HepG2 (cell line): ENCODE data around the gene CACNG1. TPM values are rescaled to one million over a fixed set of nuclear protein-coding genes. Genes with fewer than 3 reads are reported as not detected.

Experiments
- ATM ChIP-seq: fragments of 450-650 bp; IDR thresholded peaks from 2 replicates; pipeline ENCODE4 v1.7.1; 2017; ENCODE audit warnings: mild to moderate bottlenecking, borderline replicate concordance
- CC2D1A ChIP-seq: sonication (generic); formaldehyde crosslinking; IDR thresholded peaks from 2 replicates; pipeline ENCODE4 v1.8.1; 2023; ENCODE audit warnings: mild to moderate bottlenecking, missing genetic modification reagents
- FOXA3 ChIP-seq: IDR thresholded peaks from 2 replicates; pipeline ENCODE4 v1.6.1; 2016; ENCODE audit warnings: missing genetic modification reagents, missing compliant biosample characterization
- HMG20B ChIP-seq: conservative IDR thresholded peaks from 2 replicates; pipeline ENCODE4 v1.6.1; 2016; ENCODE audit warnings: missing genetic modification reagents, missing compliant biosample characterization
- HNF4A ChIP-seq: sonication (generic); formaldehyde crosslinking; IDR thresholded peaks from 2 replicates; pipeline ENCODE4 v1.4.0; 2020; ENCODE audit warnings: missing genetic modification reagents
- HOXA9 ChIP-seq: sonication (generic); formaldehyde crosslinking; IDR thresholded peaks from 2 replicates; pipeline ENCODE4 v1.8.1; 2022; ENCODE audit warnings: missing genetic modification reagents, mild to moderate bottlenecking, moderate library complexity, borderline replicate concordance
- IRF2 ChIP-seq: IDR thresholded peaks from 2 replicates; pipeline ENCODE4 v1.6.1; 2018; ENCODE audit warnings: missing genetic modification reagents, missing compliant biosample characterization
- MZF1 ChIP-seq: sonication (generic); formaldehyde crosslinking; IDR thresholded peaks from 2 replicates; pipeline ENCODE4 v1.8.1; 2023; ENCODE audit warnings: mild to moderate bottlenecking, missing genetic modification reagents, borderline replicate concordance
- PAWR ChIP-seq: sonication (generic); formaldehyde crosslinking; IDR thresholded peaks from 2 replicates; pipeline ENCODE4 v1.4.0; 2020; ENCODE audit warnings: missing genetic modification reagents, mild to moderate bottlenecking, borderline replicate concordance
- PITX1 ChIP-seq: sonication (generic); formaldehyde crosslinking; IDR thresholded peaks from 2 replicates; pipeline ENCODE4 v1.5.1; 2020; ENCODE audit warnings: mild to moderate bottlenecking, missing genetic modification reagents
- RXRB ChIP-seq: IDR thresholded peaks from 2 replicates; pipeline ENCODE4 v1.6.1; 2016; ENCODE audit warnings: borderline replicate concordance, missing genetic modification reagents, missing compliant biosample characterization
- SALL1 ChIP-seq: sonication (generic); formaldehyde crosslinking; IDR thresholded peaks from 2 replicates; pipeline ENCODE4 v1.8.0; 2022; ENCODE audit warnings: mild to moderate bottlenecking, missing genetic modification reagents
- SOX13 ChIP-seq, 3 experiments: fragments of 450-650 bp in 1 of 3; sonication (generic) in 1 of 3; formaldehyde crosslinking in 1 of 3; IDR thresholded peaks in 2 of 3; conservative IDR thresholded peaks in 1 of 3; 2 replicates each; pipeline versions ENCODE4 v1.5.0 to v1.6.1; 2016 to 2020; ENCODE audit warnings: antibody characterized with exemption in 1 of 3, mild to moderate bottlenecking in 1 of 3, missing compliant biosample characterization in 1 of 3, missing genetic modification reagents in 1 of 3, moderate library complexity in 1 of 3
- SOX5 ChIP-seq: IDR thresholded peaks from 2 replicates; pipeline ENCODE4 v1.6.1; 2016; ENCODE audit warnings: borderline replicate concordance
- TBP ChIP-seq: sonication (generic); formaldehyde crosslinking; IDR thresholded peaks from 2 replicates; pipeline ENCODE4 v1.5.0; 2020; ENCODE audit warnings: missing genetic modification reagents
- XRCC5 ChIP-seq: fragments of 200-400 bp; formaldehyde crosslinking; optimal IDR thresholded peaks from 2 replicates; pipeline ENCODE3; 2017; ENCODE audit warnings: mild to moderate bottlenecking, low read length
- ZSCAN12 ChIP-seq: sonication (generic); formaldehyde crosslinking; IDR thresholded peaks from 2 replicates; pipeline ENCODE4 v1.9.0; 2021; ENCODE audit warnings: mild to moderate bottlenecking, missing genetic modification reagents
- ZSCAN29 ChIP-seq: sonication (generic); formaldehyde crosslinking; conservative IDR thresholded peaks from 2 replicates; pipeline ENCODE4 v1.4.0; 2020; ENCODE audit warnings: mild to moderate bottlenecking, missing genetic modification reagents
- ZZZ3 ChIP-seq: sonication (generic); formaldehyde crosslinking; IDR thresholded peaks from 2 replicates; pipeline ENCODE4 v1.4.0; 2020; ENCODE audit warnings: missing genetic modification reagents, mild to moderate bottlenecking, borderline replicate concordance
- polyA plus RNA-seq, 8 experiments: library from polyadenylated mRNA; depleted of rRNA in 3 of 8; stranded (reverse) in 7 of 8; unstranded in 1 of 8; fragments of >200 nt; fragmentation: Illumina TruSeq in 4 of 8; extraction: Trizol in 4 of 8; gene quantifications; 2 replicates each; pipeline versions ENCODE4 v1.2.1 to v1.2.3, GENCODE V29; 2011 to 2016; ENCODE audit warnings: low read depth in 4 of 8, missing spikeins in 1 of 8, mixed read lengths in 1 of 8; ENCODE audit not compliant: insufficient read depth in 1 of 8
- total RNA-seq, 5 experiments: library from RNA; depleted of rRNA; stranded (reverse); fragments of >200 nt; fragmentation: Illumina TruSeq; extraction: Trizol; gene quantifications; 2 replicates each; pipeline ENCODE4 v1.2.3, GENCODE V29; 2016; ENCODE audit warnings: low read depth in 1 of 5
- TF ChIP-seq, protein P1 (sequence below): sonication (generic); formaldehyde crosslinking; IDR thresholded peaks from 2 replicates; pipeline ENCODE4 v1.4.0; 2020; ENCODE audit warnings: mild to moderate bottlenecking, missing genetic modification reagents
- TF ChIP-seq, protein P2 (sequence below): sonication (generic); formaldehyde crosslinking; IDR thresholded peaks from 2 replicates; pipeline ENCODE4 v1.5.0; 2020; ENCODE audit warnings: missing genetic modification reagents

CACNG1 gene
- total and polyA plus RNA-seq, 2 of the 13 experiments (the other 11 are each of a cell fraction or from before 2014, with no cell fraction given) = not detected

- TF ChIP-seq, protein P1, sequence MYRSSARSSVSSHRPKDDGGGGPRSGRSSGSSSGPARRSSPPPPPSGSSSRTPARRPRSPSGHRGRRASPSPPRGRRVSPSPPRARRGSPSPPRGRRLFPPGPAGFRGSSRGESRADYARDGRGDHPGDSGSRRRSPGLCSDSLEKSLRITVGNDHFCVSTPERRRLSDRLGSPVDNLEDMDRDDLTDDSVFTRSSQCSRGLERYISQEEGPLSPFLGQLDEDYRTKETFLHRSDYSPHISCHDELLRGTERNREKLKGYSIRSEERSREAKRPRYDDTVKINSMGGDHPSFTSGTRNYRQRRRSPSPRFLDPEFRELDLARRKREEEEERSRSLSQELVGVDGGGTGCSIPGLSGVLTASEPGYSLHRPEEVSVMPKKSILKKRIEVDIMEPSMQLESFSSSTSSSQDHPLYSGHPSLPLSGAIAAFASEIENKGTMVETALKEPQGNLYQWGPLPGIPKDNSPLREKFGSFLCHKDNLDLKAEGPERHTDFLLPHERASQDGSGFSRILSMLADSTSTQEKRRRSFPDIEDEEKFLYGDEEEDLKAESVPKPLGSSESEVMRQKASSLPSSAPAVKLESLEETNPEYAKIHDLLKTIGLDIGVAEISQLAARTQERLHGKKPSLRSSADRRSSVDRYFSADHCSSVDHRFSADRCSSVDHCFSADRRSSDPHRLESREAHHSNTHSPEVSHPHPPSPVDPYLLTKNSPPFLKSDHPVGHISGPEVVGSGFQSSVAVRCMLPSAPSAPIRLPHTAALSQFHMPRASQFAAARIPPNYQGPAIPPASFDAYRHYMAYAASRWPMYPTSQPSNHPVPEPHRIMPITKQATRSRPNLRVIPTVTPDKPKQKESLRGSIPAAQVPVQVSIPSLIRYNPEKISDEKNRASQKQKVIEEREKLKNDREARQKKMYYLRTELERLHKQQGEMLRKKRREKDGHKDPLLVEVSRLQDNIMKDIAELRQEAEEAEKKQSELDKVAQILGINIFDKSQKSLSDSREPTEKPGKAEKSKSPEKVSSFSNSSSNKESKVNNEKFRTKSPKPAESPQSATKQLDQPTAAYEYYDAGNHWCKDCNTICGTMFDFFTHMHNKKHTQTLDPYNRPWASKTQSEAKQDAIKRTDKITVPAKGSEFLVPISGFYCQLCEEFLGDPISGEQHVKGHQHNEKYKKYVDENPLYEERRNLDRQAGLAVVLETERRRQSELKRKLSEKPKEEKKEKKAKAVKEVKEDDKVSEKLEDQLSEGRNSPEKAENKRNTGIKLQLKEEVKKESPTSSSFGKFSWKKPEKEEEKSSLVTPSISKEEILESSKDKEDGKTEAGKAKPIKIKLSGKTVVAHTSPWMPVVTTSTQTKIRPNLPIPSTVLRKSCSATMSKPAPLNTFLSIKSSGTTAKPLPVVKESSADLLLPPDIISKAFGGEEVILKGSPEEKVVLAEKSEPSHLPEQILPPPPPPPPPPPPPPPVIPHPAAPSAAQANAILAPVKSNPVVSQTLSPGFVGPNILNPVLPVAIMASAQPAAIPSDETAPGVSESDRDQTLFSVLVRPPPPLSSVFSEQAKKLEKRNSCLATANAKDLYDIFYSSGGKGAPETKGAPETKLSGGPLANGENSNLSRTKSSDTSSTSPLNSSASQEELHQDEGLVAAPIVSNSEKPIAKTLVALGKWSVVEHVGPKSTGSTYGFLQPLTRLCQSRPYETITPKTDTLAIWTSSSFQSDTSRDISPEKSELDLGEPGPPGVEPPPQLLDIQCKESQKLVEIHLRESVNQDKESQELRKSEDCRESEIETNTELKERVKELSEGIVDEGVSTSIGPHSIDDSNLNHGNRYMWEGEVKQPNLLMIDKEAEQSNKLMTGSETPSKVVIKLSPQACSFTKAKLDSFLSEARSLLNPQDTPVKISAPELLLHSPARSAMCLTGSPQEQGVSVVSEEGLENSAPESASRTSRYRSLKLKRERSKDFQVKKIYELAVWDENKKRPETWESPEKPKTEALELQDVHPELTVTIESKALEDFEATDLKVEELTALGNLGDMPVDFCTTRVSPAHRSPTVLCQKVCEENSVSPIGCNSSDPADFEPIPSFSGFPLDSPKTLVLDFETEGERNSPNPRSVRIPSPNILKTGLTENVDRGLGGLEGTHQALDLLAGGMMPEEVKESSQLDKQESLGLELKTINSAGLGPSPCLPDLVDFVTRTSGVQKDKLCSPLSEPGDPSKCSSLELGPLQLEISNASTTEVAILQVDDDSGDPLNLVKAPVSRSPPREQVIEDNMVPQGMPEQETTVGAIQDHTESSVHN (CRISPR knock-in tag) = no peak
- TF ChIP-seq RXRB (CRISPR knock-in tag) (peak; percentile 52; the same call in 1 of the 2 replicates), TBP (CRISPR knock-in tag) (no peak), PITX1 (peak; percentile 75), FOXA3 (CRISPR knock-in tag) (peak; percentile 17; the same call in 1 of the 2 replicates), ZSCAN12 (CRISPR knock-in tag) (no peak), SOX5 (peak; percentile 41; the same call in 1 of the 2 replicates), SOX13 (IDR thresholded peaks at IDR 0.05) (no peak), SOX13 (CRISPR knock-in tag; conservative IDR thresholded peaks at IDR 0.05 in 1 of 2, IDR thresholded peaks at IDR 0.05 in 1 of 2) (peak in 1 of 2 experiments; percentile 74; a peak in 2 of 4 replicates), XRCC5 (peak; percentile 51), HMG20B (CRISPR knock-in tag) (0 out of 2 replicates have a peak, but pooled peaks have one; percentile 15), SALL1 (CRISPR knock-in tag) (peak; percentile 70), CC2D1A (CRISPR knock-in tag) (0 out of 2 replicates have a peak, but pooled peaks have one; percentile 62), ATM (no peak), IRF2 (peak; percentile 77), MZF1 (CRISPR knock-in tag) (no peak), ZSCAN29 (CRISPR knock-in tag) (no peak), ZZZ3 (CRISPR knock-in tag) (no peak), PAWR (no peak), HOXA9 (CRISPR knock-in tag) (no peak), HNF4A (CRISPR knock-in tag) (peak; percentile 19; the same call in 1 of the 2 replicates)
- TF ChIP-seq, protein P2, sequence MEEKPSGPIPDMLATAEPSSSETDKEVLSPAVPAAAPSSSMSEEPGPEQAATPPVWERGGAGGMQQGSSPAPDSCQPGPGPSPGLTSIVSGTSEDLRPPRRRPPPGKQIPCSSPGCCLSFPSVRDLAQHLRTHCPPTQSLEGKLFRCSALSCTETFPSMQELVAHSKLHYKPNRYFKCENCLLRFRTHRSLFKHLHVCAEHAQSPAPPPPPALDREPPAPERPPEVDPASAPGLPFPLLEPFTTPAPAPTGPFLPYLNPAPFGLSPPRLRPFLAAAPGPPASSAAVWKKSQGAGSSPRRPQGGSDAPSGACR (CRISPR knock-in tag) = no peak
These were observed 31.9 kb downstream of the CACNG1 start (continued) for GRCh38 chr17:67076290-67076689.
